HG03432 (cell line): ENCODE results near the gene ERCC2.
"Not testable (repeated sequence)": the region's sequence is repeated elsewhere in the genome, so short reads cannot be mapped to it uniquely, and the experiment has no call there.

Source experiments
- ATAC-seq: cut with Tn5 transposase; IDR thresholded peaks from one replicate; pipeline ENCODE4 v1.9.1; 2021; ENCODE audit warnings: mild to moderate bottlenecking, moderate library complexity; ENCODE audit not compliant: unreplicated experiment

ERCC2 gene

GRCh38 chr19:45339629-45340028 is 30.7 kb downstream of the ERCC2 start:
- no peak for ATAC-seq

- ATAC-seq: no peak
These were observed 33.6 kb downstream of the ERCC2 start for GRCh38 chr19:45336696-45337251.

- not testable (repeated sequence) for ATAC-seq
These were observed 35.5 kb downstream of the ERCC2 start for GRCh38 chr19:45334881-45335280.

- ATAC-seq: no peak
These were observed 36.6 kb downstream of the ERCC2 start for GRCh38 chr19:45333609-45334303.

- ATAC-seq: no peak
These were observed 39.0 kb downstream of the ERCC2 start for GRCh38 chr19:45331411-45331810.

GRCh38 chr19:45327404-45328143 is 42.8 kb downstream of the ERCC2 start:
- ATAC-seq: no peak

- ATAC-seq: no peak
These were observed 45.9 kb downstream of the ERCC2 start for GRCh38 chr19:45324349-45324907.

- ATAC-seq: no peak
These were observed 46.7 kb downstream of the ERCC2 start for GRCh38 chr19:45323671-45324081.

- ATAC-seq: no peak
These were observed 47.6 kb downstream of the ERCC2 start, which contains the start of gene CKM for GRCh38 chr19:45322744-45323281. CKM (minus strand) TSS chr19:45322875; CDS start chr19:45319713, 3,162 bp downstream.

- ATAC-seq: no peak
These were observed 48.1 kb downstream of the ERCC2 start for GRCh38 chr19:45322311-45322710.

- no peak for ATAC-seq
These were observed 48.5 kb downstream of the ERCC2 start for GRCh38 chr19:45321848-45322247.

GRCh38 chr19:45320997-45321775 is 49.2 kb downstream of the ERCC2 start:
- no peak for ATAC-seq

GRCh38 chr19:45315304-45315703 is 55.1 kb downstream of the ERCC2 start:
- no peak for ATAC-seq

GRCh38 chr19:45314708-45315245 is 55.6 kb downstream of the ERCC2 start:
- ATAC-seq: no peak

- not testable (repeated sequence) for ATAC-seq
These were observed 58.1 kb downstream of the ERCC2 start for GRCh38 chr19:45312285-45312684.

- no peak for ATAC-seq
These were observed 58.8 kb downstream of the ERCC2 start for GRCh38 chr19:45311621-45312020.

GRCh38 chr19:45309322-45309721 is 61.1 kb downstream of the ERCC2 start:
- not testable (repeated sequence) for ATAC-seq

- ATAC-seq: no peak
These were observed 63.0 kb downstream of the ERCC2 start for GRCh38 chr19:45307361-45307760.

GRCh38 chr19:45306518-45307027 is 63.8 kb downstream of the ERCC2 start:
- ATAC-seq: no peak

GRCh38 chr19:45306040-45306439 is 64.3 kb downstream of the ERCC2 start:
- ATAC-seq: no peak
